Measurements from ENCODE around the gene SDHB. TPM values are rescaled to one million over a fixed set of nuclear protein-coding genes. Genes with fewer than 3 reads are reported as not detected.

The SDHB gene
- total RNA-seq, 4 donors from 2014 or later, result 77.6 to 154 (median 86.2) TPM

DNA sequence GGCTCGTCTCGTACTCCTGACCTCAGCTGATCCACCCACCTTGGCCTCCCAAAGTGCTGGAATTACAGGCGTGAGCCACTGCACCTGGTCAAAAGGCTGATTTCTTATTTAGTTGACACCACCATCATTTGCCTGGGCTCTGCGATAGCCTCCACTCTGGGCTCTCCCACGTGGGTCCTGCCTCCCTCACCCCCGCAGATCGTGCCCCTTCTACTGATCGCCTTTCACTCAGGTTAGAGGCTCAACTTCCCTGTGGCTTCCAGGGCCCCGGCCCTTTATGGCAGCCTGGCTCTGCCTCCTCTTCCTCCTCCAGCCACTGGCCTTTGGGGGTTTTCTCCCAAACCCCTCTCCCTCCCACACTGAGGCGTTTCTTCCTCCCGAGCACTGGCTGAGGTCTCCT, 70.9 kb downstream of the SDHB start:
- DNase-seq (ENCODE audit: low spot score in 2 of 2), result no peak
- TF ChIP-seq, protein P1, sequence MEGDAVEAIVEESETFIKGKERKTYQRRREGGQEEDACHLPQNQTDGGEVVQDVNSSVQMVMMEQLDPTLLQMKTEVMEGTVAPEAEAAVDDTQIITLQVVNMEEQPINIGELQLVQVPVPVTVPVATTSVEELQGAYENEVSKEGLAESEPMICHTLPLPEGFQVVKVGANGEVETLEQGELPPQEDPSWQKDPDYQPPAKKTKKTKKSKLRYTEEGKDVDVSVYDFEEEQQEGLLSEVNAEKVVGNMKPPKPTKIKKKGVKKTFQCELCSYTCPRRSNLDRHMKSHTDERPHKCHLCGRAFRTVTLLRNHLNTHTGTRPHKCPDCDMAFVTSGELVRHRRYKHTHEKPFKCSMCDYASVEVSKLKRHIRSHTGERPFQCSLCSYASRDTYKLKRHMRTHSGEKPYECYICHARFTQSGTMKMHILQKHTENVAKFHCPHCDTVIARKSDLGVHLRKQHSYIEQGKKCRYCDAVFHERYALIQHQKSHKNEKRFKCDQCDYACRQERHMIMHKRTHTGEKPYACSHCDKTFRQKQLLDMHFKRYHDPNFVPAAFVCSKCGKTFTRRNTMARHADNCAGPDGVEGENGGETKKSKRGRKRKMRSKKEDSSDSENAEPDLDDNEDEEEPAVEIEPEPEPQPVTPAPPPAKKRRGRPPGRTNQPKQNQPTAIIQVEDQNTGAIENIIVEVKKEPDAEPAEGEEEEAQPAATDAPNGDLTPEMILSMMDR (IDR thresholded peaks at IDR 0.05), result no peak
- TF ChIP-seq POLR2A (IDR thresholded peaks at IDR 0.05), result no peak
- 82 to 90% methylated on average over 11 of the region's 11 CpGs for WGBS, 2 donors
- intact Hi-C loops (cut with DNase I; ENCODE audit: low total_unique reads), result no loop called here
- no peak overlapping the region for H3K4me3 ChIP-seq (ENCODE audit: low read depth, poor library complexity, severe bottlenecking)

DNA sequence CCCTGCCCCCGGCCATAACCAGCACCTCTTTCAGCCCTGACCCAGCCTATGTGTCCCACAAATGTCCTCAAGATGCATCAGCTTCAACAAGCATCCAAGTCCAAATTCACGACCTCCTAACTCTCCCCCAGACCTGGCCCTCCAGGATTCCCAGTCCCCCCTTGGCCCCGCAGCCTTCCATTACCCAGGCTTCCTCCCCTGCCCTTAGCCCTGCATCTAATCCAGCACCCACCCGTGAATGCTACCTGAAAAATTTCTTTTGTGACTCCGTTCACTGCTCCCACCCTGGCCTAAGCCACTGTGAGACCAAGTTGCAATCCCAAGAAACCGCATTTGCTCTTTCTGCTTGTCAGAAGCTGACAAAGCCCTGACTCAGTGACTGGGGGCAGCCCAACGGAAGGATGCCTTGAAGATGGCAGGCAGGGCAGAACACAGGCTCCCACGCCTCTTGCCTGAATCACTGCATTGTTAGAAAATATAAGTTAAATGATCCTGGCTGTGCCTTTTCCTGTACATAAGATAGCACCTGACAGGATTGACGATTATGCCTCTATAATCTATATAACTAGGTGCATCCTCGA, 72.5 kb downstream of the SDHB start:
- no peak for DNase-seq (ENCODE audit: low spot score in 2 of 2)
- intact Hi-C loops (cut with DNase I; ENCODE audit: low total_unique reads), result no loop called here
- no peak overlapping the region for H3K4me3 ChIP-seq (ENCODE audit: low read depth, poor library complexity, severe bottlenecking)
- TF ChIP-seq, protein P1 (IDR thresholded peaks at IDR 0.05), result no peak
- TF ChIP-seq POLR2A (IDR thresholded peaks at IDR 0.05), result no peak
- WGBS, 2 donors, result 79 to 84% methylated on average over 10 of the region's 10 CpGs

DNA sequence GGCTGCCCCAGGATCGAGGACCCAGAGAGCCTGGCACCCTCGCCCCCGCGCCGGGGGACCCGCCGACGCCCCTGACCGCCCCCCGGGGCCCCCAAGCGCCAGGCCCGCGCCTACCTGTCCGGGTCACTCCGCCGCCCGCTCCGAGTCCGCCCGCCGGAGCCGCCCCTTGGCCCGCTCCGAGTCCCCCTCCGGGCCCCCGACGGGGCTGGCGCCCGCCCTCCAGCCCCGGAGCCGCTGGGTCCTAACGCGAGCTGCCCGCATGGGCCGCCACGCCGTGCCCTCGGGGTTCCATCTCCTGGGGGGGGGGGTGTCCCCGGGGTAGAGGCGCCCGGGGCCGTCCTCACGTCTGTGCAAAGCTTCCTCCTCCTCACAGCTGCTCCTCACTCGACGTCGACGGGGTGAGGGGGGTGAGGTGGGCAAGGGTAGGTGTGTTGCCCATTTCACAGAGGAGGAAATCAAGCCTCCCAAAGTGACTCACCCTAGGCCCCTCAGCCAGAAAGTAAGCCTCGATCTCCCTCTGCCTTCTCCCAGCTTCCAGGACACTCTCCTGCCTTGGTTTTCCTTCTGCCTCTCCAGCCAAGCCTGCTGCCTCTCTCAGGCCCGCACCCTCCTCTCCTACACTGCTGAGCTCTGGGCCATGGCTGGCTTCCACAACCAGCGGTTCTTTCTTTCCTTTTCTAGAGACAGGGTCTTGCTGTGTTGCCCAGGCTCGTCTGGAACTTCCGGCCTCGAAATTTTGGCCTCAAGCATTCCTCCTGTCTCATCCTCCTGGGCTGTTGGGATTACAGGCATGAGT, 73.2 kb downstream of the SDHB start, which contains the start of gene MFAP2:
TSS of gene MFAP2 (minus strand) at position 148 of the 796 bp plus-strand sequence. CDS start 2,347 bp downstream, outside the sequence.
- no peak for TF ChIP-seq POLR2A (IDR thresholded peaks at IDR 0.05)
- TF ChIP-seq, protein P1 (IDR thresholded peaks at IDR 0.05), result no peak
- peak within 1 kb of the TSS; percentile 39 for H3K4me3 ChIP-seq (ENCODE audit: low read depth, poor library complexity, severe bottlenecking)
- 4 to 21% methylated on average over 14 to 49 of the region's 53 CpGs for WGBS, 2 donors
- intact Hi-C loops (cut with DNase I; ENCODE audit: low total_unique reads), result no loop called here
- DNase-seq (ENCODE audit: low spot score in 2 of 2), result no peak

DNA sequence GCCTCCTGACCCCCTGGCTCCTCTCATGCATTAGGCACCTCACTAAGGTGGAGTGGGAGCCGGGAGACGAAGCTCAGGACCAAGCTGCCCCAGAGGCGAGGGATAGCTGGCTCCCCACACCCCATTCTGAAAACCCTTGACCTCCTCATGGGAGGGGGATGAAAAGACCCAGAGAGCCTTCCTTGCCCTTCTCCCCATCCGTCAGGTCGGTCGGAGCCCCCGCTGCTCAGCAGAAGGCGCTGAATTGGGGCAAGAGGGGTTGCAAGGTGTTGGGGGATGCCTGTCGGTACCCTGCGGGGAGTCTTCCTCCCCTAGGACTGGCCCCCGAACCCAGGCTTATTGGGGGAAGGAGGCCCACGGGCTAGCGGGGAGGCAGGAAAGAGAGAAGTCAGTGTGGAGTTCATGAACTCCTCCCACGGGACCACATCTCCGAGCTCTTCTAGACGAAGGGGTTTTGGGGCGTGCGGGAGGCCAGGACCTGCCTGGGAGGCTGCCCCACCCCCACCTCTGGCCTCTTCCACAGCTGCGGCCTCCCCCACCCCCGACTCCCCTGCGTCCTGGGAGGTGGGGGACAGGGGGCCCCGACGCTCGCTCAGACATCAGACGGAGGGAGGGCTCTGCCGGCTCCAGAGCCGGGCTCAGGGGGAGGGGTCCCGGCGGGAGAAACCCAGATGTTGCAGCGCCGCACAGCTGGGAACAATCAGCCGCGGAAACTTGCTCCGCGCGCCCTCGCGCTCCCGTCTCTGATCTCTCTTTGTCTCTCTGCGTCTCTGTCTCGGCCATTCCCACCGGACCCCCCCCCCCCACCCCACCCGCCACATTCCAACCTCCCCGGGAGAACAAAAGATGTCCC, 74.1 kb downstream of the SDHB start:
- 18 to 29% methylated on average over 30 to 42 of the region's 44 CpGs for WGBS, 2 donors
- intact Hi-C loops (cut with DNase I; ENCODE audit: low total_unique reads), result no loop called here
- TF ChIP-seq, protein P1 (IDR thresholded peaks at IDR 0.05), result no peak
- no peak for TF ChIP-seq POLR2A (IDR thresholded peaks at IDR 0.05)
- peak overlapping the region; percentile 26 for H3K4me3 ChIP-seq (ENCODE audit: low read depth, poor library complexity, severe bottlenecking)
- no peak for DNase-seq (ENCODE audit: low spot score in 2 of 2)

DNA sequence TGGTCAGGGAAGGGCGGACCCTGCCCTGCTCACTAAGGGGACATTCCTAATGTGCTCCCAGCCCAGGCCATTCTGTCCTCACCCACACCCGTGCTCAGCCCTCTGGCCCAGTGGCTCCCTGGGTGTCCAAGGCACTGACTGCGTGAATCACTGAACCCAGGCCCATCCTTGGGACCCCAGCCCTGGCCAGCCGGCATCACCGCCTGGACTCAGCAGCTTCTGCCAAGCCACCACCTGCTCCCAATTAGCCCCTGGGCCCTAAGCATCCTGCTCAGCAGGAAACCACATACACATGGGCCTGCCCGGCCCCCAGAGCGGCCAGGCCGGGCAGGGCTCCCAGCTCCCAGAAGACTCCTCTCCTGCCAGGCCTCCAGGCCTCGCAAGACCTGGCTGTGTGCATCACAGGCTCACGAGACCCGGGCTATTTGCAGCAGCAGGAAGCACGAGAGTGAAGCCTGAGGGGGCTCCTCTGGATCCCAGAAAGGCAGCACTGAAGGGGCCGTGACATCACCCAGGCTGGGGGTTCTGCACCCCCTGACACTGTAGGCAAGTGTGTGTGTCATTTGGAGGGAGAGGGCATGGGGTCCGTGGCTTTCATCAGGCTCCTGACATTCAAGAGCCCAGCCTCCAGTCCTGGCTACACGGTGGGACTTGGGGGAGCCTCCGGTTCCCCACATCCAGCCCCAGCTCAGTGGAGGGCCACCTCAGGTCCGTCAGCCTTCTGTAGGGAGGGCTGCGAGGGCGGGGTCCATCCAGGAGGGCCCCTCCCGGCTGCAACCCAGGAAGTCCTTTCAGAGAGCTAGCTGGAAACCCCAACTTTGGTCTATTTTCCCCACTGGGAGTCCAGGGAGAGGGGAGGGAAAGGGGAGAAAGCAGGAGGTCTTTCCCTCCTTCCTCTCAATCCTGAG, 75.0 kb downstream of the SDHB start:
- no peak overlapping the region for H3K4me3 ChIP-seq (ENCODE audit: low read depth, poor library complexity, severe bottlenecking)
- no peak for TF ChIP-seq POLR2A (IDR thresholded peaks at IDR 0.05)
- TF ChIP-seq, protein P1 (IDR thresholded peaks at IDR 0.05), result no peak
- 28 to 35% methylated on average over 12 to 16 of the region's 20 CpGs for WGBS, 2 donors
- intact Hi-C loops (cut with DNase I; ENCODE audit: low total_unique reads), result no loop called here
- DNase-seq (ENCODE audit: low spot score in 2 of 2), result peak; percentile 62 to 94
